ENCODE measurements around the gene CTNNB1. TPM values are rescaled to one million over a fixed set of nuclear protein-coding genes. Genes with fewer than 3 reads are reported as not detected.

The CTNNB1 gene
- total and polyA plus RNA-seq, 12 donors = 52.3 to 970 (median 391) TPM

DNA sequence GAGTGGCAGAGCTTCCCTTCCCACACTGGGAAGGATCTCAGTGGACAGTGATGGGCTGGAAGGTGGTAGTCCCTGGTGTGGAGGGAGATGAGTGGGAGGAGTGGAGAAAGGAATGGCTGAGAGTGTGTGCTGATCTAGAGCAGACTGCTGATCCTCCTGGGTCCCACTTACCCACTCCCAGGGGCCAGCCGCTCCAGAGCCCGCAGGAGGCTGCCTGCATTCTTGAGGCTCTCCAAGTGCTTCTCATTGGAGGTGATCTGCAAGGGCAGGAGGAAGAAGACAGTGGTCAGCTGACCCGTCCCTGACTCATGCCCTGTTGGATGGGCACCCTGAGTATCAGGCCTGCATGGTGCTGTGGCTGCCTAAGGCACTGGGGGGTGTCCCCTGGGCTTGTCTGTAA lies 50.0 kb downstream of the CTNNB1 start:
- 91 to 100% (median 94%) methylated on average over 3 of the region's 3 CpGs for WGBS, 4 donors
- no peak for DNase-seq
- Histone ChIP-seq H3K4me1 (replicated peaks in 1 of 2) (no peaks in the 10 kb centered on the region), H3K4me3 (no peak overlapping the region), H3K9me3 (replicated peaks in 1 of 3) (no peaks in the 10 kb centered on the region), H3K27me3 (no peaks in the 10 kb centered on the region), H3K36me3 (replicated peaks in 1 of 2) (peaks cover 0 to 10% of the 10 kb centered on the region in 2 donors), H3K27ac (no peak overlapping the region)
- intact Hi-C loops (cut with DNase I) = no loop called here
- TF ChIP-seq, protein P1, sequence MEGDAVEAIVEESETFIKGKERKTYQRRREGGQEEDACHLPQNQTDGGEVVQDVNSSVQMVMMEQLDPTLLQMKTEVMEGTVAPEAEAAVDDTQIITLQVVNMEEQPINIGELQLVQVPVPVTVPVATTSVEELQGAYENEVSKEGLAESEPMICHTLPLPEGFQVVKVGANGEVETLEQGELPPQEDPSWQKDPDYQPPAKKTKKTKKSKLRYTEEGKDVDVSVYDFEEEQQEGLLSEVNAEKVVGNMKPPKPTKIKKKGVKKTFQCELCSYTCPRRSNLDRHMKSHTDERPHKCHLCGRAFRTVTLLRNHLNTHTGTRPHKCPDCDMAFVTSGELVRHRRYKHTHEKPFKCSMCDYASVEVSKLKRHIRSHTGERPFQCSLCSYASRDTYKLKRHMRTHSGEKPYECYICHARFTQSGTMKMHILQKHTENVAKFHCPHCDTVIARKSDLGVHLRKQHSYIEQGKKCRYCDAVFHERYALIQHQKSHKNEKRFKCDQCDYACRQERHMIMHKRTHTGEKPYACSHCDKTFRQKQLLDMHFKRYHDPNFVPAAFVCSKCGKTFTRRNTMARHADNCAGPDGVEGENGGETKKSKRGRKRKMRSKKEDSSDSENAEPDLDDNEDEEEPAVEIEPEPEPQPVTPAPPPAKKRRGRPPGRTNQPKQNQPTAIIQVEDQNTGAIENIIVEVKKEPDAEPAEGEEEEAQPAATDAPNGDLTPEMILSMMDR (IDR thresholded peaks at IDR 0.05) = no peak
- TF ChIP-seq POLR2A (IDR thresholded peaks at IDR 0.05) = no peak

DNA sequence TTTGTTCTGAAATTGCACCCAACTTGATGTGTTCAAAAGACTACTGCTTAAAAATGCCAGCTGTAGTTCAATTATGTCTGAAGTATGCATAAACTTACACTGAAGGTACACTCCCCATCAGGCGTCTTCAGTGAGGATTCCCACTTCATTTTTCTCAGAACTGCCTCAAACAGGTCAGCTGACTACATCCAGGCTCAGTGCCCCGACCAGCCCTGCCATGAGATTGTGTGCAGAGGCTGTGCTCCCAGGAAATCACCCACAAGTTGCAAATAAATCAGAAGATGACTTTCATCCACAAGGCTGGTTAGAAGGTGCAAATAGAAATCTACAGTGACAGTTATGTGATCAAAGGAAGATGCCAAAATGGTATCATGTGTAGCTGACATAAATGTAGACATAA lies 51.5 kb downstream of the CTNNB1 start:
- Histone ChIP-seq H3K9me3 (replicated peaks in 1 of 3) (no peaks in the 10 kb centered on the region), H3K36me3 (replicated peaks in 1 of 2) (no peaks in the 10 kb centered on the region), H3K27ac (no peak overlapping the region), H3K4me1 (replicated peaks in 1 of 2) (no peaks in the 10 kb centered on the region), H3K27me3 (no peaks in the 10 kb centered on the region), H3K4me3 (no peak overlapping the region)
- intact Hi-C loops (cut with DNase I) = no loop called here
- no peak for DNase-seq
- TF ChIP-seq POLR2A (IDR thresholded peaks at IDR 0.05) = no peak
- TF ChIP-seq, protein P1 (IDR thresholded peaks at IDR 0.05) = no peak
- WGBS, 4 donors = 81 to 94% (median 88%) methylated on average over 2 of the region's 2 CpGs

DNA sequence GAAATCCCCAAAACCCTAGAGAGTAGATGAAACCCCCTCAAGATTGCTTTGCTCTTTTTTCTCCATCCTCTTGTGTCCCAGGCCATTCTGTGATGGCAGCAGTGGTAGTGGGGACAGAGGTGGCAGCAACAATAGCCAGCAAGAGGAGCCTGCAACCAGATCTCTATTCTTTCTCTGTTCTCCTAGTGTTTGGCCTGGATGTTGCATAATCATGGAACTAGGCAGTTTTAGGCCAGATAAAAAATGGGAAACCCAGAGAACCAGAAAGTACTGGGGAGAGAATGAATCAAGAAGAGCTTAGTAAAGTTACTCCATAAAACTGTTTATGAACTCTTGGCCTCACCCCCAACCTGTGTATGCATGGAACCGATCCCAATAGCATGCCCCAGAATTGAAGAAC lies 52.3 kb downstream of the CTNNB1 start:
- intact Hi-C loops (cut with DNase I) = no loop called here
- Histone ChIP-seq H3K4me3 (no peak overlapping the region), H3K27me3 (no peaks in the 10 kb centered on the region), H3K9me3 (replicated peaks in 1 of 3) (no peaks in the 10 kb centered on the region), H3K27ac (no peak overlapping the region), H3K4me1 (replicated peaks in 1 of 2) (no peaks in the 10 kb centered on the region), H3K36me3 (replicated peaks in 1 of 2) (no peaks in the 10 kb centered on the region)
- TF ChIP-seq, protein P1 (IDR thresholded peaks at IDR 0.05) = no peak
- TF ChIP-seq POLR2A (IDR thresholded peaks at IDR 0.05) = no peak
- WGBS, 4 donors = 88 to 100% (median 98%) methylated on average over 1 of the region's 1 CpG
- DNase-seq = no peak

DNA sequence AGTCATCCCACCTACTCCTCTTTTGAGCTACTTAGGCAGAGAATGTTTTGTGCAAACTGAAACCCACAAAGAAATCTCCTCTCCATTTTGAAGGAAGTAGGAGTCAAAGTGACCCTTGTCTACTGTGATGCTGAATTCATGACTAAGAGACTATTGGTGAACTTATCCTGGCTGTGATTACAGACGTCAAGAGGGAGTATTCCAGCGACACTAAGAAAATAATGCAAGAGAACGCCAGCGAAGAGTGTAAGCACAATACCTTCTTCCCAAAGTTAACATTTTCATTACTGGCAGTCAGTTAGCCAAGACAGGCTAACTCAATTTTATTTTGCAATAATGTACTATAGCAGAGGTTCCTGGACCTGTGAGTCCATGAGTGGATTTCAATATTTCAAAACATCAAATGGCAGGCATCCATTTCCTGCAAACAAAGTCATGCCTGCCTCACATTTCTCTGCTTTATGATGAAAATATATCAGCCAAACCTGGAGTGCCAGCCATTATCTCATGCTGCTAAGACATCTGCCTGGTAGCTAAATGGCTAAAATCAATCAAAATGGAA lies 59.0 kb downstream of the CTNNB1 start:
- no peaks in the 10 kb centered on the region for H3K4me1 ChIP-seq (replicated peaks in 1 of 2)
- H3K27me3 ChIP-seq = no peaks in the 10 kb centered on the region
- H3K36me3 ChIP-seq (replicated peaks in 1 of 2) = no peaks in the 10 kb centered on the region
- H3K27ac ChIP-seq = no peak overlapping the region
- H3K4me3 ChIP-seq = no peak overlapping the region
- TF ChIP-seq, protein P1 (IDR thresholded peaks at IDR 0.05) = no peak
- TF ChIP-seq POLR2A (IDR thresholded peaks at IDR 0.05) = no peak
- intact Hi-C loops (cut with DNase I) = no loop called here
- H3K9me3 ChIP-seq (replicated peaks in 1 of 3) = no peaks in the 10 kb centered on the region
- no peak for DNase-seq
- 85 to 89% (median 88%) methylated on average over 4 of the region's 4 CpGs for WGBS, 4 donors

All from adrenal gland (tissue), 12 donors.